RWPE2 (cell line): Measurements from ENCODE around the gene ERMP1.
"Not testable (repeated sequence)": the region's sequence is repeated elsewhere in the genome, so short reads cannot be mapped to it uniquely, and the experiment has no call there.

ENCODE experiments used
- ATAC-seq: fragments of 200-7000 bp; cut with Tn5 transposase; 3 replicates; pipeline ENCODE4 v1.9.1; 2021; ENCODE audit warnings: low read depth
- DNase-seq: peaks from one replicate; pipeline ENCODE4 v3.0.0-alpha.2; 2020; ENCODE audit warnings: low spot score
- H3K27ac ChIP-seq: fragments of 450-650 bp; 2 replicates; pipeline ENCODE4 v1.5.1; 2017; ENCODE audit warnings: mild to moderate bottlenecking; ENCODE audit not compliant: poor library complexity, severe bottlenecking
- H3K27me3 ChIP-seq: fragments of 250-450 bp; sonication (Bioruptor Pico); 2 replicates; pipeline ENCODE4 v1.5.1; 2021; ENCODE audit warnings: mild to moderate bottlenecking, moderate library complexity; ENCODE audit not compliant: insufficient read depth, poor library complexity, severe bottlenecking
- H3K36me3 ChIP-seq: fragments of 250-450 bp; sonication (Bioruptor Pico); 2 replicates; pipeline ENCODE4 v1.5.1; 2020; ENCODE audit warnings: low read depth, mild to moderate bottlenecking, moderate library complexity
- H3K4me1 ChIP-seq: fragments of 250-450 bp; sonication (Bioruptor Pico); 2 replicates; pipeline ENCODE4 v1.5.1; 2021; ENCODE audit warnings: mild to moderate bottlenecking, moderate library complexity; ENCODE audit not compliant: insufficient read depth, poor library complexity, severe bottlenecking
- H3K4me3 ChIP-seq: fragments of 250-450 bp; sonication (Bioruptor Pico); 2 replicates; pipeline ENCODE4 v1.5.1; 2021; ENCODE audit warnings: mild to moderate bottlenecking, moderate library complexity; ENCODE audit not compliant: severe bottlenecking
- H3K9me3 ChIP-seq: fragments of 250-450 bp; sonication (Bioruptor Pico); 2 replicates; pipeline ENCODE4 v1.5.1; 2021; ENCODE audit warnings: mild to moderate bottlenecking, moderate library complexity; ENCODE audit not compliant: severe bottlenecking
- CTCF ChIP-seq: fragments of 450-650 bp; IDR thresholded peaks from one replicate; pipeline ENCODE4 v1.5.1; 2017; ENCODE audit warnings: mild to moderate bottlenecking, moderate library complexity; ENCODE audit not compliant: poor library complexity, severe bottlenecking

Gene ERMP1

GRCh38 chr9:5800969-5801738, 31.8 kb downstream of the ERMP1 start:
- H3K9me3 ChIP-seq, result no peaks in the 10 kb centered on the region
- H3K4me3 ChIP-seq, result no peak overlapping the region
- H3K27me3 ChIP-seq, result no peaks in the 10 kb centered on the region
- DNase-seq, result no peak
- peaks cover 7% of the 10 kb centered on the region for H3K4me1 ChIP-seq
- peak; percentile 27; the same call in 1 of the 3 replicates for ATAC-seq
- no peak for TF ChIP-seq CTCF
- H3K27ac ChIP-seq, result no peak overlapping the region
- peaks cover 48% of the 10 kb centered on the region for H3K36me3 ChIP-seq

GRCh38 chr9:5800378-5800777, 32.5 kb downstream of the ERMP1 start:
- H3K36me3 ChIP-seq, result peaks cover 48% of the 10 kb centered on the region
- ATAC-seq, DNase-seq, H3K27me3 ChIP-seq, H3K4me3 ChIP-seq, H3K4me1 ChIP-seq, H3K27ac ChIP-seq, H3K9me3 ChIP-seq: not testable (repeated sequence)

- TF ChIP-seq CTCF, result peak; percentile 98
- ATAC-seq, result peak; percentile 63
- Histone ChIP-seq H3K27me3 (no peaks in the 10 kb centered on the region), H3K9me3 (no peaks in the 10 kb centered on the region), H3K36me3 (peaks cover 41% of the 10 kb centered on the region), H3K4me3 (no peak overlapping the region), H3K27ac (no peak overlapping the region), H3K4me1 (peaks cover 7% of the 10 kb centered on the region)
- no peak for DNase-seq
Measured at GRCh38 chr9:5799314-5799713, 33.6 kb downstream of the ERMP1 start.

- ATAC-seq (no peak), DNase-seq (no peak)
Measured at GRCh38 chr9:5798581-5798980, 34.3 kb downstream of the ERMP1 start.

GRCh38 chr9:5796298-5796697, 36.6 kb downstream of the ERMP1 start:
- no peak for DNase-seq
- Histone ChIP-seq H3K4me3 (no peak overlapping the region), H3K27me3 (no peaks in the 10 kb centered on the region), H3K4me1 (peaks cover 7% of the 10 kb centered on the region), H3K36me3 (peaks cover 48% of the 10 kb centered on the region), H3K9me3 (no peaks in the 10 kb centered on the region), H3K27ac (no peak overlapping the region)
- ATAC-seq, result no peak
- no peak for TF ChIP-seq CTCF

More at GRCh38 chr9:5798581-5798980, 34.3 kb downstream of the ERMP1 start:
- Histone ChIP-seq H3K27ac (no peak overlapping the region), H3K9me3 (no peaks in the 10 kb centered on the region), H3K27me3 (no peaks in the 10 kb centered on the region), H3K4me3 (no peak overlapping the region), H3K36me3 (peaks cover 41% of the 10 kb centered on the region), H3K4me1 (peaks cover 7% of the 10 kb centered on the region)
- no peak for TF ChIP-seq CTCF
